LNCaP clone FGC (cell line): ENCODE measurements around the gene COL27A1.

ENCODE experiments used
- DNase-seq: peaks from one replicate; pipeline ENCODE4 v3.0.0-alpha.2; 2011; ENCODE audit warnings: low read depth
- H3K4me3 ChIP-seq: 2 replicates; pipeline ENCODE4 v1.5.1; 2011; ENCODE audit warnings: mild to moderate bottlenecking, low read depth, low read length, control low read depth
- CTCF ChIP-seq: IDR thresholded peaks from 2 replicates; pipeline ENCODE4 v1.5.1; 2012; ENCODE audit warnings: mild to moderate bottlenecking; ENCODE audit not compliant: control insufficient read depth, insufficient read depth; ENCODE audit errors: extremely low read depth

Gene COL27A1

GRCh38 chr9:114264806-114265550, 109.6 kb downstream of the COL27A1 start:
- no peak overlapping the region for H3K4me3 ChIP-seq
- TF ChIP-seq CTCF, result no peak
- no peak for DNase-seq

GRCh38 chr9:114266969-114267368, 111.6 kb downstream of the COL27A1 start:
- DNase-seq, result no peak
- no peak overlapping the region for H3K4me3 ChIP-seq
- no peak for TF ChIP-seq CTCF

- H3K4me3 ChIP-seq, result no peak overlapping the region
- DNase-seq, result no peak
- TF ChIP-seq CTCF, result no peak
These were observed 113.7 kb downstream of the COL27A1 start for GRCh38 chr9:114269023-114269422.

GRCh38 chr9:114270120-114270975, 115.0 kb downstream of the COL27A1 start:
- H3K4me3 ChIP-seq, result no peak overlapping the region
- TF ChIP-seq CTCF, result no peak
- no peak for DNase-seq

- DNase-seq, result no peak
- H3K4me3 ChIP-seq, result no peak overlapping the region
- TF ChIP-seq CTCF, result peak; percentile 50
These were observed 116.5 kb downstream of the COL27A1 start for GRCh38 chr9:114271556-114272510.

- DNase-seq, result no peak
- no peak for TF ChIP-seq CTCF
- no peak overlapping the region for H3K4me3 ChIP-seq
These were observed 117.5 kb downstream of the COL27A1 start for GRCh38 chr9:114272739-114273431.
